Skeletal muscle tissue (tissue), 4 donors: ENCODE measurements around the gene F10. TPM values are rescaled to one million over a fixed set of nuclear protein-coding genes. Genes with fewer than 3 reads are reported as not detected.
"Not testable (repeated sequence)": the region's sequence is repeated elsewhere in the genome, so short reads cannot be mapped to it uniquely, and the experiment has no call there.

ENCODE experiments used
- H3K27ac ChIP-seq: one replicate; pipeline ENCODE4 v1.7.0; 2013; ENCODE audit warnings: mild to moderate bottlenecking, low read depth, low read length, inconsistent platforms
- H3K27me3 ChIP-seq, 3 donors: one replicate each; pipeline ENCODE4 v1.7.0; 2013; ENCODE audit warnings: low read length in 3 of 3; ENCODE audit not compliant: control insufficient read depth in 3 of 3, insufficient read depth in 3 of 3
- H3K36me3 ChIP-seq, 3 donors: one replicate each; pipeline ENCODE4 v1.7.0; 2013; ENCODE audit warnings: low read length in 3 of 3; ENCODE audit not compliant: control insufficient read depth in 3 of 3, insufficient read depth in 3 of 3
- H3K4me1 ChIP-seq, 3 donors: one replicate each; pipeline ENCODE4 v1.7.0; 2013; ENCODE audit warnings: low read length in 3 of 3, mild to moderate bottlenecking in 3 of 3; ENCODE audit not compliant: control insufficient read depth in 3 of 3, insufficient read depth in 3 of 3
- H3K4me3 ChIP-seq, 3 donors: one replicate each; pipeline ENCODE4 v1.7.0; 2013; ENCODE audit warnings: low read length in 3 of 3
- H3K9ac ChIP-seq, 3 donors: one replicate each; pipeline ENCODE4 v1.7.0; 2013; ENCODE audit warnings: low read length in 3 of 3, mild to moderate bottlenecking in 3 of 3, moderate library complexity in 2 of 3, low read depth in 1 of 3
- H3K9me3 ChIP-seq, 3 donors: one replicate each; pipeline ENCODE4 v1.7.0; 2013; ENCODE audit warnings: low read length in 3 of 3; ENCODE audit not compliant: control insufficient read depth in 3 of 3
- total RNA-seq: library from RNA; depleted of rRNA; stranded (reverse); fragments of >200 nt; gene quantifications from one replicate; pipeline ENCODE4 v1.2.3, GENCODE V29; 2014
- donor health status: Osteomylitis.

F10 gene
- total RNA-seq, 1 donor from 2014 or later, result 33.9 TPM

DNA sequence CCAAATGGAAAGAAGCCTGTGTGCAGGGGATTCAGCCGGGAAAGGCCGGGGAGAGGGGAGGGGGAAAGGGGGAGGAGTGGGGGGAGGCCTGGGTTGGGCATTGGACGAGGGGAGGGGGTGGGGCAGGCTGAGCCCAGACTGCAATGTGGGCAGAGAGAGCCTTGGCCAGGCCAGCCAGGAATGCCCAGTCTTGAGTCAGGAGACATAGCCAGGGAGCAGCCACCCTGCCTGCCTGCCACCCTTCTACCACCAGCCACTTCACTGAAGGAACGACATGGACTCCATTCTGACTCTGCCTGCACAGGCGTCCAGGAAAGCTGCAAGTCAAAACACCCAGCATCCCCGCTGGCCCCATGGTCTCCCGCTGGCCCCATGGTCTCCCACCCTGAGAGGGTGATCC is 36.3 kb downstream of the F10 start:
- Histone ChIP-seq H3K27me3 (peaks cover 11 to 16% (median 14%) of the 10 kb centered on the region in 3 donors), H3K9ac (no peak overlapping the region), H3K36me3 (no peaks in the 10 kb centered on the region), H3K4me1 (peaks cover 4 to 6% (median 5%) of the 10 kb centered on the region in 3 donors), H3K4me3 (no peak overlapping the region), H3K9me3 (no peaks in the 10 kb centered on the region), H3K27ac (no peak overlapping the region)

DNA sequence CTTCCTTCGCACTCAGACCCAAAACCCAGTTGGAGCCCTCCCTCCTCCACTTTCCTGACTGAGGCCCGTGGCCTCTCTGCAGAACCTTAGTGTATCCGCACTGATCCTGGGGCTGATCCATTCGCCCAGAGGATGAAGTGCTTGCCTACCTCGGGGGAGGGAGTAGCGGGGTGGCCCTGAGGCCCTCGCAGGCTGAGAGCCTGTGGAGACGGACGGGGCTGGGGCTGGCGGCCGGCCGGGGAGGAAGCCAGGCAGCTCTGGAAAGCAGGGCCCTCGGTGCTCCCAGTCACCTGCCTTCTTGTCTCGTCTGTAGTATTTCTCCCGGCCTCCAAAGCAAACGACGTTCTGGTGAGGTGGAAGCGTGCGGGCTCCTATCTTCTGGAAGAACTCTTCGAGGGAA is 37.1 kb downstream of the F10 start:
- no peak overlapping the region for H3K9ac ChIP-seq
- H3K27me3 ChIP-seq, result peaks cover 15 to 23% (median 16%) of the 10 kb centered on the region in 3 donors
- no peaks in the 10 kb centered on the region for H3K36me3 ChIP-seq
- H3K4me3 ChIP-seq, result no peak overlapping the region
- H3K27ac ChIP-seq, result no peak overlapping the region
- peaks cover under 1 to 2% (median under 1%) of the 10 kb centered on the region in 3 donors for H3K4me1 ChIP-seq
- no peaks in the 10 kb centered on the region for H3K9me3 ChIP-seq

DNA sequence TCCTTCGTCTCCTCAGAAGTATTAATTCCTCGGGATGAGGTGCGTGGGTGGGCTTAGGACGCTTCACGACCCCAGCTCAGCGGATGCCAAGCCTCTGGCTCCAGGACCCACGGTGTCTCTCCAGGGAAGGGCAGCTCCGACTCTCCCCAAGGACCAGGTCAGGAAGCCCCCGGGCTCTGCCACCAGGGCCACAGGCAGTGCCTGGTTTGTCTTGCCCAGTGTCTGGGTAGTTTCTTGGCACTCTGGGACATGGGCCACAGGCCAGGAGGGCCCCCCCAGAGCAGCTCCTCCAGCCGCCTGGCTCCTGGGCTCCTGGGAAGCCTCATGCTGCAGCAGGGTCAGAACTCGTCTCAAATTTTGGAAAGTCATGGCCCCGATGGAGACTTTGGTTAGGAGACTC is 38.4 kb downstream of the F10 start:
- Histone ChIP-seq H3K4me3 (no peak overlapping the region), H3K27me3 (peaks cover 15 to 23% (median 17%) of the 10 kb centered on the region in 3 donors), H3K9me3 (no peaks in the 10 kb centered on the region), H3K36me3 (no peaks in the 10 kb centered on the region), H3K27ac (no peak overlapping the region), H3K4me1 (no peaks in the 10 kb centered on the region), H3K9ac (no peak overlapping the region)

DNA sequence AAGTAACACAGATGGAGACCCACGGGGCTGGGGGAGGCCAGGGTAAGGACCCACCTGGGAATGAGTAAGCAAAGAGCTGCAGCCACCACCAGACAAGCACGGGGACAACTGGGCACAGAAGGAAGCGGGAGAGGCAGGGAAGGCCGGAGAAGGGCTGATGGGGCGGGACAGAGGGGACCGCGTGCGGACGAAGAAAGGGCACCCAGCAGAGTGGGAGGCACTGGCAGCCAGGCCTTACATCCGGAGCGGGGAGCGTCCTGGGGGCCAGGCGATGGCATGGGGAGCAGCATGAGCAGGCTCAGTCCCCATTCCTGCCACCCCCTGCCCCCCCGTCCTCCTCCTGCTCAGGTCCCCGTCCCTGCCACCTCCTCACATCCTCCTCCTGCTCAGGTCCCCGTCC is 38.8 kb downstream of the F10 start:
- H3K9me3 ChIP-seq, result no peaks in the 10 kb centered on the region
- H3K27me3 ChIP-seq, result peaks cover 15 to 23% (median 17%) of the 10 kb centered on the region in 3 donors
- no peaks in the 10 kb centered on the region for H3K36me3 ChIP-seq
- H3K4me3 ChIP-seq, result no peak overlapping the region
- no peak overlapping the region for H3K27ac ChIP-seq
- H3K4me1 ChIP-seq, result no peaks in the 10 kb centered on the region
- H3K9ac ChIP-seq, result no peak overlapping the region

DNA sequence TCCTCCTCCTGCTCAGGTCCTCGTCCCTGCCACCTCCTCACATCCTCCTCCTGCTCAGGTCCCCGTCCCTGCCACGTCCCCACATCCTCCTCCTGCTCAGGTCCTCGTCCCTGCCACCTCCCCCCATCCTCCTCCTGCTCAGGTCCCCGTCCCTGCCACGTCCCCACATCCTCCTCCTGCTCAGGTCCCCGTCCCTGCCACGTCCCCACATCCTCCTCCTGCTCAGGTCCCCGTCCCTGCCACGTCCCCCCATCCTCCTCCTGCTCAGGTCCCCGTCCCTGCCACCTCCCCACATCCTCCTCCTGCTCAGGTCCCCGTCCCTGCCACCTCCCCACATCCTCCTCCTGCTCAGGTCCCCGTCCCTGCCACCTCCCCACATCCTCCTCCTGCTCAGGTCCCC is 39.4 kb downstream of the F10 start:
- not testable (repeated sequence) for H3K4me1 ChIP-seq, H3K9me3 ChIP-seq, H3K36me3 ChIP-seq, H3K9ac ChIP-seq, H3K4me3 ChIP-seq, H3K27ac ChIP-seq
- peaks cover 15 to 23% (median 17%) of the 10 kb centered on the region in 3 donors for H3K27me3 ChIP-seq

DNA sequence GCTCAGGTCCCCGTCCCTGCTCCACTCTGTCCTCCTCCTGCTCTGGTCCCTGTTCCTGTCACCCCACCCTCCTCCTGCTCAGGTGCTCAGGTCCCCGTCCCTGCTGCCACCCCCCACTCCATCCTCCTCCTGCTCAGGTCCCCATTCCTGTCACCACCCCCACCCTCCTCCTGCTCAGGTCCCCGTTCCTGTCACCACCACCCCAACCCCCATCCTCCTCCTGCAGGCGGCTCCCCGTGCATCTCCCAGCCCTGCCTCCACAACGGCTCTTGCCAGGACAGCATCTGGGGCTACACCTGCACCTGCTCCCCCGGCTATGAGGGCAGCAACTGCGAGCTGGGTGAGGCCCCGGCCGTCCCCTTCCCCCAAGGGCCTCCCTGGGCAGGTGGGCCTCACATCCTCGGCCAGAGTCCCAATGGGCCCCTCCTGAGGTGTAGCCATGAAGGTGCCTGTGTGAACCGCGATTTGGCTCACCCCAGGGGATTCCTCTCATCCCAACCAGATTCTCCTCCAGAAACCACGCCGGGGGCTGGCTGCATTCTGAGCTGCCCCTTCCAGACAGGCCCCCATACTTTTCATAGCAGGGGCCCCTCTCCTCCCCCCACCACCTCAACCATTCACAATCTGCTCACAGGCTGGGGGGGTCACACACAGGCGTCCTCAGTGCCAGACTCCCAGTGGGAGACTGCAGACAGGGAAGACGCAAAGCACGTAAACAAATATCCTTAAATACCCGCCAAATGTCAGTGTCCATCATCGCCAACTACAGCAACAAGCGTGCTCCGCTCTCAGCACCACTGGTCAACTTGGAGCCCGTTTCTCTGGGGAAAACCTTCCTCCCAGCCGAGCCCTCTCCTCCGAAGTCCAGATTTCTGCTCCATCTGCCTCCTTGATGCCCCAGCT is 40.4 kb downstream of the F10 start:
- Histone ChIP-seq H3K9me3 (peaks cover 0 to 2% (median 0%) of the 10 kb centered on the region in 3 donors), H3K36me3 (no peaks in the 10 kb centered on the region), H3K27ac (no peak overlapping the region), H3K27me3 (peaks cover 15 to 23% (median 17%) of the 10 kb centered on the region in 3 donors), H3K4me1 (no peaks in the 10 kb centered on the region), H3K4me3 (no peak overlapping the region), H3K9ac (no peak overlapping the region)

DNA sequence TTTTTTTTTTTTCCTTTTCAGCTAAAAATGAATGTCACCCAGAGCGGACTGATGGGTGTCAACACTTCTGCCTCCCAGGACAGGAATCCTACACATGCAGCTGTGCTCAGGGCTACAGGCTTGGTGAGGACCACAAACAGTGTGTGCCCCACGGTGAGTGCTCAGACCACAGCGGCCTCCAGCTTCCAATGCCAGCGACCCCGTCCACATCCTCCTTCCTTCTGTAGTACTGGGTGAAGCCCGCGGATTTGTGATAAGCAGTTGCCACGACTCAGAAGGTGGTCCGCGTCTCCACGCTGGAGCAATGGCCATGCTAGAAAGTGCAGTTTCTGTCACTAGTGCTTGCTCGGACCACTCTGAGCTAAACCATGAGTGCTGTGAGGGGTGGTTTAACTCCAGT is 41.9 kb downstream of the F10 start:
- peaks cover 0 to 2% (median 0%) of the 10 kb centered on the region in 3 donors for H3K9me3 ChIP-seq

DNA sequence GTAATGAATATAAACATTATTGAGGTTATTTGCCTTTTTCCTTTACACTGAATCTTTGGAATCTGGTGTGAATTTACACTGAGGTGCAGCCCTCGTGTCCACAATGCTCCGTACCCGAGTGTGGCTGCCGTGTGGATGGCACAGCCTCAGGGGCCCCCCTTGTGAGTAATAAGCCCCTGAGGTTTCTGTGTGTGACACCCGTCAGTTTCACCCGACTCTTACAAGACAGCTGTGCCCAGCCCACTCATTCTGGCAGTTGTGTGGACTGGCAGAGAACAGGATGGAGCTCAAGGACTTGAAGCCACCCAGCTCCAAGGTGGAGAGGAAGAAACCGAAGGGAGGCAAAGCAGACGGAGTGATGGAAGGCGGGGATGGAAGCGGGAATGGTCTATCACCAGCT is 43.7 kb downstream of the F10 start:
- no peak overlapping the region for H3K4me3 ChIP-seq
- no peaks in the 10 kb centered on the region for H3K4me1 ChIP-seq

More for the DNA sequence above, 41.9 kb downstream of the F10 start:
- H3K4me1 ChIP-seq, result no peaks in the 10 kb centered on the region
- no peak overlapping the region for H3K9ac ChIP-seq
- peaks cover 13 to 23% (median 17%) of the 10 kb centered on the region in 3 donors for H3K27me3 ChIP-seq
- no peaks in the 10 kb centered on the region for H3K36me3 ChIP-seq
- no peak overlapping the region for H3K4me3 ChIP-seq
- no peak overlapping the region for H3K27ac ChIP-seq

DNA sequence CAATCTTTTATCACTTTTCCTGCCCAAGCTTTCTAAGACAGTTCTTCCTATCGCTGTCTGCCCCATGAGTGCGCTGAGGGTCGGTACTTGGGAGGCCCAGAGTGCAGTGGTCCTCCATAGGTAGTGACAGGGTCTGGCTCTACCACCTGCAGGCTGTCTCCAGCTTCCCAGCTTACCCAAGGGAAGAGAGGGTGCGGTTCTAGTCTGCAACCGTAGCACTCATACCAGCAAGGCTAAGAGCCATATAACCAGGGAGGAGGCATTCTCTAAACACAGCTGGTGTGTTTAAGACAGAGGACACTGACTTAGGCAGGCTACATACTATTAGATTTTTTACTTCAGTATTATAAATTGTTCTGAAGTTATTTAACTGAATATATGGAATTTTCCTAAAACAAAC is 44.1 kb downstream of the F10 start:
- Histone ChIP-seq H3K9ac (no peak overlapping the region), H3K4me1 (no peaks in the 10 kb centered on the region), H3K27me3 (peaks cover 13 to 17% (median 17%) of the 10 kb centered on the region in 3 donors), H3K4me3 (no peak overlapping the region), H3K36me3 (peaks cover 3 to 5% (median 3%) of the 10 kb centered on the region in 3 donors), H3K27ac (no peak overlapping the region), H3K9me3 (peaks cover 0 to 2% (median 0%) of the 10 kb centered on the region in 3 donors)

More for the DNA sequence above, 43.7 kb downstream of the F10 start:
- Histone ChIP-seq H3K27me3 (peaks cover 13 to 20% (median 17%) of the 10 kb centered on the region in 3 donors), H3K36me3 (peaks cover 0 to 2% (median 0%) of the 10 kb centered on the region in 3 donors), H3K9ac (no peak overlapping the region), H3K27ac (no peak overlapping the region), H3K9me3 (peaks cover 0 to 2% (median 0%) of the 10 kb centered on the region in 3 donors)

DNA sequence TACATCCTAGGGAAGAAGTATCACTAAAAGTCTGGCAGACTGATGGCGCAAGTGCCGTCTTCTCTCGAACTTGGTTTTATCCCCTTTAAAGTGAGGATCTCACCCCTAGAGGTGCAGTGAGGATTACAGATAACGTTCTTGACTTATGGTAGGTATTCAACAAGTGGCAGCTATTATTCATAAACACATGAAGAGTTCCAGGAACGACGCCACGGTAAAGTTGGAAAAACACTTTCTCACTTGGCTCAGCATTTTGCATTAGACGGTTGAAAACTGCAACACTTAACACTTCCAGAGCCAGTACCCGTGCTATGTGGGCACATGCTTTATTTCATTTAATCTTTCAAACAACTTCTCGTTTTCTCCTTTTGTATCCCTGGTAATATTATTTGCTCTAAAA is 44.6 kb downstream of the F10 start:
- no peaks in the 10 kb centered on the region for H3K4me1 ChIP-seq
- no peak overlapping the region for H3K9ac ChIP-seq
- H3K9me3 ChIP-seq, result peaks cover 0 to 2% (median 0%) of the 10 kb centered on the region in 3 donors
- H3K36me3 ChIP-seq, result peaks cover 6 to 7% (median 7%) of the 10 kb centered on the region in 3 donors
- H3K27me3 ChIP-seq, result peaks cover 13 to 17% (median 17%) of the 10 kb centered on the region in 3 donors
- no peak overlapping the region for H3K27ac ChIP-seq
- H3K4me3 ChIP-seq, result no peak overlapping the region
